ENCODE results near the gene LENG1.

The LENG1 gene

GRCh38 chr19:54114340-54115108, 45.0 kb downstream of the LENG1 start:
- DNase-seq (ENCODE audit: low spot score) = peak; percentile 38
- no peak for FAIRE-seq

- no peak for FAIRE-seq
- no peak for DNase-seq (ENCODE audit: low spot score)
Observed at GRCh38 chr19:54109651-54110050, 49.9 kb downstream of the LENG1 start.

DNA sequence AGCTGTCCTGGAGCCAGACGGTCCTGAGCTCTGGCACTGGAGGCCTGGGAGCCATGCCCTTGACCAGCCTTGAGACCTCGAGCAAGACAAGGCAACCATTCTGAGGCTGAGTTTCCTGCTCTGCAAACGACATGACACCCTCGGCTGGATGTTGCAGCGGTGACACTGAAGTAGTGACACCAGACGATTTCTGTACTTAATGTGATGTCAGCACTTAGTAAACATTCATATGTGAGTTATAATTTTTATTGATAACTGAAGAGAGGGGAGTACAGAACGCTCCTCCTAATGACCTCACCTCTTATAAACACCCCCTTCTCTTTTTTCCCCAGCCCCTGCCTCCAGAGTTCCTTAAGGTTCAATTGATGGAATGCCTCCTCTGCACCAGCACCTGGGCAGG, 51.0 kb downstream of the LENG1 start:
- FAIRE-seq = no peak
- no peak for DNase-seq (ENCODE audit: low spot score)

DNA sequence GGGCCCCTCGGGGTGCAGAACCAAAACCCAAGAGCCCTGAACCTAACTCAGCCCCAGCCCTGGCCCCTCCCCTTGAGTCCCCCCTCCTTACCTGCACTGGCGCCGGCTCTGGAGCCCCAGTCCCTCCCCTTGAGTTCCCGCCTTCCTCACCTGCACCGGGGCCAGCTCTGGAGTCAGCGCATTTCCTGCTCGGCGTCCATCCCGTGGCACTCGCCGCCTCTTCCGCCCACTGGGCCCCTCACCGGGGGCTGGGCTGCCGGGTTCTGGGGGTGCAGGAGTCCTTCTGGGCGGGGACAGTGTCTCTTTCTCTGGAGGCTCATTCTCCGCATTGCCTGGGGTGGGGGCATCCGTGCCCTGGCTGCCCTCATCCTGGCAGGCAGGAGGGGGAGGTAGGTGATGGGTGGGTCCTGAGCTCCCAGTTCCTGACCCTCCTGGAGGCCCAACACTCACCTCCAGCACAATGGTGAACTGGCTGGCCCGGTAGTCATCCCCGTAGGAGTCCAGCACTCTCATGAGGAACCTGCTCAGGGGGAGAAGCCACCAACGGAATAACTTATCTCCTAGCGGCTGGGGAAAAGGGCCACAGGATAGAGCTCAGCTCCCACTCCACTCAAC, 51.5 kb downstream of the LENG1 start:
- FAIRE-seq = no peak

GRCh38 chr19:54106716-54107115, 52.8 kb downstream of the LENG1 start:
- DNase-seq (ENCODE audit: low spot score) = no peak
- FAIRE-seq = no peak

More for the DNA sequence above, 51.5 kb downstream of the LENG1 start:
- DNase-seq (ENCODE audit: low spot score) = no peak

DNA sequence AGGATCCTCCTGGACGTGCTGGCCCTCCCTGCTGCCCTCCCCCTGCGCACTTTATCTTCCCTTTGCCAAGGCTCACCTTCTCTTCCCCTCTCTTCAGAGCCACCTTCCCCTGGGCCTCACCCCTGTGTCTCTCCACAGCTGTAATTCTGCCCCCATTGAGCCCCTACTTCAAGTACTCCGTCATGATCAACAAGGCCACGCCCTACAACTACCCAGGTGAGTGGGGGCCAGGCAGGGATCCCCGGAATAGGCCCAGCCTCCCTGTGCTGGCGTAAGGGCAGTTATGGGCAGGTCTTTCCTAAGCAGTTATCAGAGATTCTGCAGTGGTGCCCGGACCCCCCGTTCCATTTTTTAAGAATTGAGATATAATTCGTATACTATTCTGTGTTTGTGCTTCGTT, 53.7 kb downstream of the LENG1 start:
- FAIRE-seq (no peak), DNase-seq (ENCODE audit: low spot score) (no peak)
